A549 (cell line): Measurements from ENCODE around the gene SHOC2.

Experiments used
- CBX2 ChIP-seq: fragments of 200-600 bp; sonication (generic); IDR thresholded peaks from 2 replicates; pipeline ENCODE4 v1.6.1; 2016; ENCODE audit warnings: low read depth, mild to moderate bottlenecking, borderline replicate concordance
- CEBPB ChIP-seq, 2 experiments: fragments of >200 bp in 1 of 2; sonication (Bioruptor Twin) in 1 of 2; formaldehyde crosslinking in 1 of 2; IDR thresholded peaks; 2 replicates each; pipeline ENCODE4 v1.6.1; 2012 to 2016
- CTCF ChIP-seq: fragments of >200 bp; sonication (Bioruptor Twin); formaldehyde crosslinking; IDR thresholded peaks from 3 replicates; pipeline ENCODE4 v1.5.1; 2016
- EP300 ChIP-seq, 2 experiments: fragments of >200 bp; sonication (Bioruptor Twin); formaldehyde crosslinking; IDR thresholded peaks; 2 replicates in 1 of 2; 3 replicates in 1 of 2; pipeline ENCODE4 v1.6.1; 2016 to 2017
- MAX ChIP-seq: IDR thresholded peaks from 2 replicates; pipeline ENCODE4 v1.6.1; 2012

GRCh38 chr10:110903280-110904278 is 15.8 kb upstream of the SHOC2 start:
- TF ChIP-seq CTCF (no peak), CBX2 (no peak), CEBPB (IDR thresholded peaks at IDR 0.05) (no peak), MAX (no peak), EP300 (IDR thresholded peaks at IDR 0.05) (no peak)
